Measurements from ENCODE around the gene CDON.

GRCh38 chr11:125945011-125945796, 117.5 kb downstream of the CDON start:
- TF ChIP-seq CTCF (IDR thresholded peaks at IDR 0.05), result no peak
- no peak for TF ChIP-seq POLR2AphosphoS5 (IDR thresholded peaks at IDR 0.05)
- TF ChIP-seq POLR2A (IDR thresholded peaks at IDR 0.05), result no peak
